ENCODE data around the gene ACAA1.
"Not testable (repeated sequence)": the region's sequence is repeated elsewhere in the genome, so short reads cannot be mapped to it uniquely, and the experiment has no call there.

Gene ACAA1

DNA sequence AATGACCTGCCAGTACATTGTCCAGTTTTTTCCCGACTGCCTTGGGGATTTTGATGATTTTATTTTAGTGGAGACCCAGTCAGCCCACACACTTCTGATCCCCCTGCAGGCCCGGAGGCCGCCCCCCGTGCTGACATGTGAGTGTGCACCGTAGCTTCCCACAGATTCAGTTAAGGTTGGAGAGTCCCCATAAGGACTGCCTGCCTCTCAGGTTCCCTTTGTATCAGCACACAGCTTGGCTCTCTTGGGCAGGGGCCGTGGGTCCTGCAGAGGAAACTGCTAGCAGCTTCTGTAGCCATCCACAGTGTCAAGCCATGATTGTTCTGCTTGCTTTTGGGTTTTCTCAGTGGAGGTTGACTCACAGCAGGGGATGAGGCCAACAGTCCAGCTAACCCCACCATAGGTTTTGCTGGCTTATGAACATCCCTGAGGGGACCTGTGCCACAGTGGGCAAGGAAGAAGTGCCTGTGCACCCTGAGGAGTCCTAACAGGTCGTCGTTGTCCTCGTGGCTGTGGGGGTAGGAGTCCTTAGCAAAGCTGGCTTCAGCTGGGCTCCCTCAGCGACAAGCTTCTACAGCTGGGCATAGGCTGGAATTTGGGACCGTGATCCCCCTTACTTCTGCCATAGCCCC, 51.5 kb downstream of the ACAA1 start:
- H3K27ac ChIP-seq = no peak overlapping the region
- no peak for TF ChIP-seq CTCF (IDR thresholded peaks at IDR 0.05)

GRCh38 chr3:38084334-38085310, 52.3 kb downstream of the ACAA1 start:
- H3K27ac ChIP-seq = no peak overlapping the region
- TF ChIP-seq ZFX (IDR thresholded peaks at IDR 0.05; ENCODE audit: borderline replicate concordance) (no peak), CTCF (IDR thresholded peaks at IDR 0.05) (no peak)

- no peak overlapping the region for H3K27ac ChIP-seq
- TF ChIP-seq CTCF (IDR thresholded peaks at IDR 0.05) (no peak), ZFX (IDR thresholded peaks at IDR 0.05; ENCODE audit: borderline replicate concordance) (no peak)
Measured at GRCh38 chr3:38083871-38084333, 53.0 kb downstream of the ACAA1 start.

DNA sequence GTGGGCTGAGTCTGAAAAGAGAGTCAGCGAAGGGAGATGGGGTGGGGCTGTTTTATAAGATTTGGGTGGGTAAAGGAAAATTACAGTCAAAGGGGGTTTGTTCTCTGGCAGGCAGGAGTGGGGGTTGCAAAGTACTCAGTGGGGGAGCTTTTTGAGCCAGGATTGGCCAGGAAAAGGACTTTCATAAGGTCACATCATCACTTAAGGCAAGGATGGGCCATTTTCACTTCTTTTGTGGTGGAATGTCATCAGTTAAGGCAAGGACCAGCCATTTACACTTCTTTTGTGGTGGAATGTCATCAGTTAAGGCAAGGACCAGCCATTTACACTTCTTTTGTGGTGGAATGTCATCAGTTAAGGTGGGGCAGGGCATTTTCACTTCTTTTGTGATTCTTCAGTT, 53.7 kb downstream of the ACAA1 start:
- H3K27ac ChIP-seq = not testable (repeated sequence)

GRCh38 chr3:38082296-38082695, 54.6 kb downstream of the ACAA1 start:
- H3K27ac ChIP-seq = not testable (repeated sequence)

- H3K27ac ChIP-seq = not testable (repeated sequence)
Measured at GRCh38 chr3:38077073-38077472, 59.9 kb downstream of the ACAA1 start.
